H1 (cell line): ENCODE data around the gene RNF151. TPM values are rescaled to one million over a fixed set of nuclear protein-coding genes. Genes with fewer than 3 reads are reported as not detected.

ENCODE experiments used
- CTCF ChIA-PET: fragments of 300-600 bp; sonication (Branson Sonifier 250); formaldehyde crosslinking; loops from one replicate; lab custom pipeline; 2021; ENCODE audit not compliant: partially characterized antibody; lab: Charles Lee
- POLR2A ChIA-PET: fragments of 300-600 bp; sonication (Branson Sonifier 250); formaldehyde crosslinking; loops from one replicate; lab custom pipeline; 2021; ENCODE audit warnings: inconsistent platforms; ENCODE audit not compliant: partially characterized antibody; lab: Charles Lee
- DNase-seq, 2 experiments: peaks; one replicate each; pipeline versions ENCODE4 v3.0.0 to v3.0.0-alpha.2; 2010 to 2022; ENCODE audit warnings: low spot score in 2 of 2, low read depth in 1 of 2, mixed read lengths in 1 of 2
- FAIRE-seq: peaks from 2 replicates; lab custom pipeline; 2011; peaks lifted over from hg19 to GRCh38; lab: Jason Lieb, UNC
- H2AFZ ChIP-seq: 2 replicates; pipeline ENCODE4 v1.8.1; 2012; ENCODE audit warnings: low read length, inconsistent platforms
- H2AK5ac ChIP-seq: 2 replicates; pipeline ENCODE4 v1.6.1; 2013; ENCODE audit warnings: low read depth, low read length
- H2BK120ac ChIP-seq: replicated peaks from 2 replicates; pipeline ENCODE3; 2013; ENCODE audit warnings: low read depth, low read length, inconsistent platforms
- H2BK12ac ChIP-seq: 2 replicates; pipeline ENCODE4 v1.6.1; 2013; ENCODE audit warnings: low read depth, low read length
- H2BK15ac ChIP-seq: 2 replicates; pipeline ENCODE4 v1.6.1; 2013; ENCODE audit warnings: low read length
- H2BK20ac ChIP-seq: 2 replicates; pipeline ENCODE4 v1.6.1; 2013; ENCODE audit warnings: low read length
- H2BK5ac ChIP-seq: 2 replicates; pipeline ENCODE4 v1.6.1; 2013; ENCODE audit warnings: low read depth, low read length
- H3K14ac ChIP-seq: 2 replicates; pipeline ENCODE4 v1.6.1; 2013; ENCODE audit warnings: inconsistent platforms; ENCODE audit not compliant: insufficient read length
- H3K18ac ChIP-seq: 2 replicates; pipeline ENCODE4 v1.6.1; 2013; ENCODE audit warnings: low read length; ENCODE audit errors: extremely low read depth
- H3K23ac ChIP-seq: 2 replicates; pipeline ENCODE4 v1.6.1; 2013; ENCODE audit warnings: inconsistent platforms; ENCODE audit not compliant: insufficient read length
- H3K23me2 ChIP-seq: 2 replicates; pipeline ENCODE4 v1.6.1; 2013; ENCODE audit warnings: low read depth, low read length
- H3K27ac ChIP-seq: 2 replicates; pipeline ENCODE4 v1.6.1; 2011; ENCODE audit warnings: low read depth, low read length, inconsistent platforms
- H3K27me3 ChIP-seq, 4 experiments: replicated peaks in 1 of 4; 1 replicate in 1 of 4; 2 replicates in 3 of 4; pipeline versions ENCODE4 v1.6.1 to v1.8.1; 2011 to 2013; ENCODE audit warnings: low read length in 3 of 4, mild to moderate bottlenecking in 3 of 4, inconsistent platforms in 2 of 4, mixed read lengths in 2 of 4, moderate library complexity in 1 of 4; ENCODE audit not compliant: control insufficient read depth in 3 of 4, insufficient read depth in 3 of 4; ENCODE audit errors: extremely low read depth in 1 of 4
- H3K36me3 ChIP-seq, 4 experiments: 2 replicates each; pipeline versions ENCODE4 v1.6.1 to v1.8.1; 2011 to 2013; ENCODE audit warnings: mild to moderate bottlenecking in 4 of 4, low read length in 3 of 4, moderate library complexity in 2 of 4, control low read depth in 1 of 4, inconsistent platforms in 1 of 4; ENCODE audit not compliant: insufficient read depth in 4 of 4, control insufficient read depth in 2 of 4
- H3K4ac ChIP-seq: replicated peaks from 2 replicates; pipeline ENCODE3; 2013; ENCODE audit warnings: low read length, low read depth, mixed read lengths, inconsistent platforms; ENCODE audit not compliant: insufficient read length
- H3K4me1 ChIP-seq, 4 experiments: replicated peaks in 1 of 4; 1 replicate in 1 of 4; 2 replicates in 3 of 4; pipeline versions ENCODE4 v1.6.1 to v1.8.1; 2011 to 2013; ENCODE audit warnings: low read length in 3 of 4, inconsistent platforms in 2 of 4, mixed read lengths in 1 of 4; ENCODE audit not compliant: insufficient read depth in 4 of 4, control insufficient read depth in 3 of 4
- H3K4me2 ChIP-seq, 2 experiments: 2 replicates each; pipeline versions ENCODE4 v1.6.1 to v1.8.1; 2011 to 2013; ENCODE audit warnings: low read depth in 2 of 2, low read length in 2 of 2, control low read depth in 1 of 2, inconsistent platforms in 1 of 2, mild to moderate bottlenecking in 1 of 2; ENCODE audit not compliant: insufficient read depth in 1 of 2
- H3K4me3 ChIP-seq, 4 experiments: fragments of 200-600, 300-600 bp in 1 of 4; sonication (generic), shearing (Covaris generic), sonication (Bioruptor Twin) in 1 of 4; 2 replicates each; pipeline versions ENCODE4 v1.5.1 to v1.8.1; 2011 to 2016; ENCODE audit warnings: low read length in 4 of 4, low read depth in 3 of 4, control low read depth in 2 of 4, inconsistent platforms in 2 of 4, mild to moderate bottlenecking in 2 of 4, mixed read lengths in 1 of 4, moderate library complexity in 1 of 4; ENCODE audit not compliant: insufficient read depth in 2 of 4; ENCODE audit errors: extremely low read depth in 1 of 4
- H3K56ac ChIP-seq: replicated peaks from 2 replicates; pipeline ENCODE3; 2013; ENCODE audit warnings: low read depth, mild to moderate bottlenecking, mixed read lengths, low read length, inconsistent platforms; ENCODE audit not compliant: insufficient read length
- H3K79me1 ChIP-seq: 2 replicates; pipeline ENCODE4 v1.6.1; 2013; ENCODE audit warnings: low read depth, low read length, control low read depth
- H3K79me2 ChIP-seq, 2 experiments: 2 replicates each; pipeline versions ENCODE4 v1.6.1 to v1.8.1; 2012 to 2013; ENCODE audit warnings: low read length in 2 of 2, mild to moderate bottlenecking in 2 of 2, inconsistent platforms in 1 of 2; ENCODE audit not compliant: insufficient read depth in 2 of 2, control insufficient read depth in 1 of 2
- H3K9ac ChIP-seq, 4 experiments: replicated peaks in 1 of 4; 1 replicate in 1 of 4; 2 replicates in 3 of 4; pipeline versions ENCODE4 v1.6.1 to v1.8.1; 2011 to 2013; ENCODE audit warnings: low read depth in 3 of 4, low read length in 3 of 4, control low read depth in 2 of 4, mild to moderate bottlenecking in 2 of 4, moderate library complexity in 2 of 4, inconsistent platforms in 1 of 4; ENCODE audit errors: extremely low read depth in 1 of 4
- H3K9me3 ChIP-seq, 2 experiments: 2 replicates each; pipeline versions ENCODE4 v1.6.1 to v1.8.1; 2012 to 2013; ENCODE audit warnings: mild to moderate bottlenecking in 2 of 2, moderate library complexity in 2 of 2, control low read depth in 1 of 2, inconsistent platforms in 1 of 2, low read depth in 1 of 2, low read length in 1 of 2, mixed read lengths in 1 of 2; ENCODE audit not compliant: insufficient read depth in 2 of 2
- H4K20me1 ChIP-seq, 2 experiments: replicated peaks in 1 of 2; 2 replicates each; pipeline versions ENCODE3 to v1.8.1; 2011 to 2013; ENCODE audit warnings: inconsistent platforms in 2 of 2, low read length in 2 of 2, mild to moderate bottlenecking in 1 of 2; ENCODE audit not compliant: insufficient read depth in 2 of 2, control insufficient read depth in 1 of 2
- H4K5ac ChIP-seq: 2 replicates; pipeline ENCODE4 v1.6.1; 2013; ENCODE audit warnings: low read length, low read depth, mixed read lengths, inconsistent platforms; ENCODE audit not compliant: insufficient read length
- H4K8ac ChIP-seq: 2 replicates; pipeline ENCODE4 v1.8.0; 2013; ENCODE audit warnings: mild to moderate bottlenecking, moderate library complexity, low read length, inconsistent platforms; ENCODE audit not compliant: insufficient read depth; ENCODE audit errors: extremely low read depth
- H4K91ac ChIP-seq: replicated peaks from 2 replicates; pipeline ENCODE3; 2013; ENCODE audit warnings: low read length, mixed read lengths, inconsistent platforms; ENCODE audit not compliant: insufficient read length
- CEBPB ChIP-seq: IDR thresholded peaks from 2 replicates; pipeline ENCODE4 v1.6.1; 2012; ENCODE audit warnings: low read depth, low read length
- GABPA ChIP-seq: IDR thresholded peaks from 2 replicates; pipeline ENCODE4 v1.6.1; 2011; ENCODE audit warnings: mild to moderate bottlenecking, low read length, moderate library complexity, borderline replicate concordance; ENCODE audit not compliant: insufficient read depth
- GTF2F1 ChIP-seq: IDR thresholded peaks from 2 replicates; pipeline ENCODE4 v1.6.1; 2012; ENCODE audit warnings: low read depth, low read length, improper control_type of control experiment, borderline replicate concordance
- RAD21 ChIP-seq, 2 experiments: IDR thresholded peaks in 1 of 2; conservative IDR thresholded peaks in 1 of 2; 2 replicates each; pipeline ENCODE4 v1.6.1; 2011; ENCODE audit warnings: low read depth in 2 of 2, low read length in 2 of 2, improper control_type of control experiment in 1 of 2, inconsistent platforms in 1 of 2, mild to moderate bottlenecking in 1 of 2, moderate library complexity in 1 of 2
- SP2 ChIP-seq: IDR thresholded peaks from 2 replicates; pipeline ENCODE4 v1.6.1; 2012; ENCODE audit warnings: mild to moderate bottlenecking, low read length, inconsistent platforms
- WGBS, 2 experiments: shearing (Covaris generic) in 1 of 2; methylation state at CpG; one replicate each; pipeline versions ENCODE4 v1.1.6 to v1.1.7; 2013 to 2015; ENCODE audit warnings: low lambda C conversion rate in 2 of 2, mixed read lengths in 2 of 2, inconsistent platforms in 1 of 2, low coverage in 1 of 2, missing lambda C conversion rate in 1 of 2; ENCODE audit not compliant: insufficient replicate concordance in 2 of 2, insufficient coverage in 1 of 2, insufficient read length in 1 of 2; ENCODE audit errors: extremely low coverage in 1 of 2, missing lambda C conversion rate in 1 of 2; 5-methylcytosine and 5-hydroxymethylcytosine counted together
- polyA plus RNA-seq, 7 experiments: library from polyadenylated mRNA; depleted of rRNA in 3 of 7; stranded (reverse) in 5 of 7; unstranded in 2 of 7; fragments of >200 nt in 5 of 7; fragments of 200-250 nt in 2 of 7; gene quantifications; 1 replicate in 5 of 7; 2 replicates in 1 of 7; 4 replicates in 1 of 7; pipeline versions ENCODE4 v1.2.1 to v1.2.3, GENCODE V29; 2011 to 2013; ENCODE audit warnings: missing spikeins in 2 of 7, mixed read lengths in 2 of 7
- total RNA-seq: library from RNA; stranded (reverse); fragmentation: NEBNext Ultra II Directional; extraction: Animal tissue kit (Norgen Biotek cat#: 25700); gene quantifications from 2 replicates; pipeline ENCODE4 v1.2.1, GENCODE V29; 2021
- TF ChIP-seq, protein P1 (sequence below), 3 experiments: IDR thresholded peaks; 1 replicate in 2 of 3; 2 replicates in 1 of 3; pipeline versions ENCODE4 v1.5.1 to v1.6.1; 2011; ENCODE audit warnings: low read length in 3 of 3, mild to moderate bottlenecking in 3 of 3, inconsistent platforms in 2 of 3, low read depth in 1 of 3, moderate library complexity in 1 of 3; ENCODE audit not compliant: insufficient read depth in 1 of 3; ENCODE audit errors: control extremely low read depth in 1 of 3

The RNF151 gene
- total and polyA plus RNA-seq, 2 of the 8 experiments (the other 6 are each of a cell fraction or from before 2014, with no cell fraction given): not detected

DNA sequence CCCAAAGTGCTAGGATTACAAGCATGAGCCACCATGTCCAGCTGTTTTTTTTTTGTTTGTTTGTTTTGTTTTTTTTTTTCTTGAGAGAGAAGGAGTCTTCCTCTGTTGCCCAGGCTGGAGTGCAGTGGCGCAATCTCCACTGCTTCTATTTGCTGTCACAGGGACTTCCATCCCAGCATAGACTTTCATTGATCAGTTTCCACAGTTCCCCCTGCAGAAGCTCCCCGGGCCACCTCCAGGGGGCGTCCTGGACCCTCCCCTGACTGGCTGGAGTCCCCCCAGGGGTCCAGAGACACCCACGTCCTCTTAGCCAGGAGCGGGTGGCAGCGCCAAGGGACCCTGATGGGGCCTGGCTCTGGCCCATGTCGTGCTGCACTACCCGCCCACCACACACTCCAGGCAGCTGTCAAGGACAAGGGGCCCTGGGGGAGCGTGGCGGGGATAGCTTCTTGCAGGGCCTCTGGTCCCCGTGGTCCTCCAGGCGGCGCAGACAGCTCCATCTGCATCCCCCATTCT lies 49.8 kb downstream of the RNF151 start:
- no peaks in the 10 kb centered on the region for H4K20me1 ChIP-seq
- no peak overlapping the region for H2AK5ac ChIP-seq
- H4K91ac ChIP-seq: no peak overlapping the region
- H2BK12ac ChIP-seq: no peak overlapping the region
- no peaks in the 10 kb centered on the region for H3K79me2 ChIP-seq
- peaks cover 0 to 5% (median 0%) of the 10 kb centered on the region in 4 experiments; a peak in 1 of 8 replicates for H3K36me3 ChIP-seq
- H2AFZ ChIP-seq: no peak overlapping the region
- 64% methylated on average over 12 of the region's 13 CpGs; no CpG with 5 or more reads in 1 of the 2 experiments for WGBS, 2 experiments
- POLR2A ChIA-PET: interaction anchor here (0.6 to 1.4 kb wide), 8 partner anchors 9 to 338 kb away, joined by 3 to 8 read pairs (median 4); partner anchors contain the start of genes JPT2, RAB26, RPS2 and TRAF7
- H2BK20ac ChIP-seq: no peak overlapping the region
- H3K18ac ChIP-seq: no peak overlapping the region
- peaks cover 8% of the 10 kb centered on the region; the same call in 1 of the 2 replicates for H3K23me2 ChIP-seq
- peaks cover 0 to 15% (median 2%) of the 10 kb centered on the region in 4 experiments; a peak in 4 of 7 replicates for H3K4me1 ChIP-seq
- H3K4me2 ChIP-seq: no peak overlapping the region
- H3K56ac ChIP-seq: no peak overlapping the region
- no peak overlapping the region for H4K5ac ChIP-seq
- FAIRE-seq: no peak
- no peaks in the 10 kb centered on the region for H3K79me1 ChIP-seq
- no peaks in the 10 kb centered on the region for H3K9me3 ChIP-seq
- H3K4ac ChIP-seq: no peak overlapping the region
- CTCF ChIA-PET: interaction anchor here (0.6 to 3.3 kb wide), 24 partner anchors 8 to 165 kb away, joined by 3 to 18 read pairs (median 4); partner anchors contain the start of gene PKD1
- H2BK15ac ChIP-seq: no peak overlapping the region
- H4K8ac ChIP-seq: no peak overlapping the region
- H2BK5ac ChIP-seq: no peak overlapping the region
- DNase-seq: peak in 1 of 2 experiments; percentile 79
- peaks cover 20 to 34% (median 26%) of the 10 kb centered on the region in 4 experiments for H3K27me3 ChIP-seq
- no peak overlapping the region for H3K14ac ChIP-seq
- no peak overlapping the region for H3K23ac ChIP-seq
- no peak overlapping the region for H2BK120ac ChIP-seq
- no peak for TF ChIP-seq SP2
- TF ChIP-seq RAD21 (IDR thresholded peaks at IDR 0.05 in 1 of 2, conservative IDR thresholded peaks at IDR 0.05 in 1 of 2; ENCODE audit: low read depth in 2 of 2, low read length in 2 of 2): peak; percentile 30 to 45; a peak in 3 of 4 replicates
- TF ChIP-seq GABPA: peak; percentile 51; the same call in 1 of the 2 replicates
- TF ChIP-seq, protein P1, sequence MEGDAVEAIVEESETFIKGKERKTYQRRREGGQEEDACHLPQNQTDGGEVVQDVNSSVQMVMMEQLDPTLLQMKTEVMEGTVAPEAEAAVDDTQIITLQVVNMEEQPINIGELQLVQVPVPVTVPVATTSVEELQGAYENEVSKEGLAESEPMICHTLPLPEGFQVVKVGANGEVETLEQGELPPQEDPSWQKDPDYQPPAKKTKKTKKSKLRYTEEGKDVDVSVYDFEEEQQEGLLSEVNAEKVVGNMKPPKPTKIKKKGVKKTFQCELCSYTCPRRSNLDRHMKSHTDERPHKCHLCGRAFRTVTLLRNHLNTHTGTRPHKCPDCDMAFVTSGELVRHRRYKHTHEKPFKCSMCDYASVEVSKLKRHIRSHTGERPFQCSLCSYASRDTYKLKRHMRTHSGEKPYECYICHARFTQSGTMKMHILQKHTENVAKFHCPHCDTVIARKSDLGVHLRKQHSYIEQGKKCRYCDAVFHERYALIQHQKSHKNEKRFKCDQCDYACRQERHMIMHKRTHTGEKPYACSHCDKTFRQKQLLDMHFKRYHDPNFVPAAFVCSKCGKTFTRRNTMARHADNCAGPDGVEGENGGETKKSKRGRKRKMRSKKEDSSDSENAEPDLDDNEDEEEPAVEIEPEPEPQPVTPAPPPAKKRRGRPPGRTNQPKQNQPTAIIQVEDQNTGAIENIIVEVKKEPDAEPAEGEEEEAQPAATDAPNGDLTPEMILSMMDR (IDR thresholded peaks at IDR 0.05; ENCODE audit: control extremely low read depth in 1 of 3, insufficient read depth in 1 of 3, low read depth in 1 of 3, low read length in 3 of 3): peak; percentile 57 to 67 (median 58)
- peak; percentile 24; the same call in 1 of the 2 replicates for TF ChIP-seq CEBPB
- TF ChIP-seq GTF2F1: no peak
- no peak overlapping the region for H3K4me3 ChIP-seq
- H3K27ac ChIP-seq: no peak overlapping the region
- no peak overlapping the region for H3K9ac ChIP-seq
